RWPE2 (cell line): ENCODE results near the gene CHST11.
A peak's percentile ranks its signal among the peaks of the same experiment; 100 is the strongest.

Experiments
- ATAC-seq: fragments of 200-7000 bp; cut with Tn5 transposase; 3 replicates; pipeline ENCODE4 v1.9.1; 2021; ENCODE audit warnings: low read depth
- DNase-seq: peaks from one replicate; pipeline ENCODE4 v3.0.0-alpha.2; 2020; ENCODE audit warnings: low spot score
- H3K27ac ChIP-seq: fragments of 450-650 bp; 2 replicates; pipeline ENCODE4 v1.5.1; 2017; ENCODE audit warnings: mild to moderate bottlenecking; ENCODE audit not compliant: poor library complexity, severe bottlenecking
- H3K27me3 ChIP-seq: fragments of 250-450 bp; sonication (Bioruptor Pico); 2 replicates; pipeline ENCODE4 v1.5.1; 2021; ENCODE audit warnings: mild to moderate bottlenecking, moderate library complexity; ENCODE audit not compliant: insufficient read depth, poor library complexity, severe bottlenecking
- H3K36me3 ChIP-seq: fragments of 250-450 bp; sonication (Bioruptor Pico); 2 replicates; pipeline ENCODE4 v1.5.1; 2020; ENCODE audit warnings: low read depth, mild to moderate bottlenecking, moderate library complexity
- H3K4me1 ChIP-seq: fragments of 250-450 bp; sonication (Bioruptor Pico); 2 replicates; pipeline ENCODE4 v1.5.1; 2021; ENCODE audit warnings: mild to moderate bottlenecking, moderate library complexity; ENCODE audit not compliant: insufficient read depth, poor library complexity, severe bottlenecking
- H3K4me3 ChIP-seq: fragments of 250-450 bp; sonication (Bioruptor Pico); 2 replicates; pipeline ENCODE4 v1.5.1; 2021; ENCODE audit warnings: mild to moderate bottlenecking, moderate library complexity; ENCODE audit not compliant: severe bottlenecking
- H3K9me3 ChIP-seq: fragments of 250-450 bp; sonication (Bioruptor Pico); 2 replicates; pipeline ENCODE4 v1.5.1; 2021; ENCODE audit warnings: mild to moderate bottlenecking, moderate library complexity; ENCODE audit not compliant: severe bottlenecking
- TF ChIP-seq, protein P1 (sequence below): fragments of 450-650 bp; IDR thresholded peaks from one replicate; pipeline ENCODE4 v1.5.1; 2017; ENCODE audit warnings: mild to moderate bottlenecking, moderate library complexity; ENCODE audit not compliant: poor library complexity, severe bottlenecking

The CHST11 gene

DNA sequence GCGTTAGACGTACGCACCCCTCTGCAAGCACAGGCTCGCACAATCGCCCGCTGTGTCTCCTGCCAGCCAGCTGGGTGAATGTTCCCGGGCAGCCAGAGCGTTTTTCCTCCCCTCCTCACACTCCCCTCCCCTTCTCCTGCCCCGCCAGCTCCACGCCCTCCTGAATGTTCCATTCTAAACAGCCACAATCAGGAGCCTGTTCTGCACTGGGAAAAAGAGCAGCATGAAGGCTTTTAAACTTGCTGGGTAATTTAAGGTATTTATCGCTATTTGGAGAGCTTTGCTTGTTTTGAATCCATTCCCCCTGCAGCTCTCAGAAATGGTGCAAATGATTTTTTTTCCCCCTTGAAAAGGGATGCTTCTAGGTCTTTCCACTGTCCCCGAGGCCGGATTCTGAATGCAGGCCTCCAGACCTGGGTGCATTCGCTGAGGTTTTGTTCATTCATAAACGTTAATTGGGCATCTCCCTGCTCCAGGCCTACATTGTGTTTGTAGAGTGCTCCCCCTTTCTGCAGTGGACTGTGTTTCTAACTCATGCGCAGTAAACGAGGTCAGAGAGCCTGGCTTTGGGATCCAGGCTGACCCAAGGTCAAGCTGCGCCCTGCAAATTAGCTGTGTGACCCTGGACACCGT lies 212.5 kb downstream of the CHST11 start:
- peaks cover 48% of the 10 kb centered on the region for H3K4me1 ChIP-seq
- H3K36me3 ChIP-seq = no peaks in the 10 kb centered on the region
- peak overlapping the region; percentile 60 for H3K27ac ChIP-seq
- H3K4me3 ChIP-seq = no peak overlapping the region
- H3K9me3 ChIP-seq = no peaks in the 10 kb centered on the region
- no peaks in the 10 kb centered on the region for H3K27me3 ChIP-seq
- ATAC-seq = peak; percentile 73
- TF ChIP-seq, protein P1, sequence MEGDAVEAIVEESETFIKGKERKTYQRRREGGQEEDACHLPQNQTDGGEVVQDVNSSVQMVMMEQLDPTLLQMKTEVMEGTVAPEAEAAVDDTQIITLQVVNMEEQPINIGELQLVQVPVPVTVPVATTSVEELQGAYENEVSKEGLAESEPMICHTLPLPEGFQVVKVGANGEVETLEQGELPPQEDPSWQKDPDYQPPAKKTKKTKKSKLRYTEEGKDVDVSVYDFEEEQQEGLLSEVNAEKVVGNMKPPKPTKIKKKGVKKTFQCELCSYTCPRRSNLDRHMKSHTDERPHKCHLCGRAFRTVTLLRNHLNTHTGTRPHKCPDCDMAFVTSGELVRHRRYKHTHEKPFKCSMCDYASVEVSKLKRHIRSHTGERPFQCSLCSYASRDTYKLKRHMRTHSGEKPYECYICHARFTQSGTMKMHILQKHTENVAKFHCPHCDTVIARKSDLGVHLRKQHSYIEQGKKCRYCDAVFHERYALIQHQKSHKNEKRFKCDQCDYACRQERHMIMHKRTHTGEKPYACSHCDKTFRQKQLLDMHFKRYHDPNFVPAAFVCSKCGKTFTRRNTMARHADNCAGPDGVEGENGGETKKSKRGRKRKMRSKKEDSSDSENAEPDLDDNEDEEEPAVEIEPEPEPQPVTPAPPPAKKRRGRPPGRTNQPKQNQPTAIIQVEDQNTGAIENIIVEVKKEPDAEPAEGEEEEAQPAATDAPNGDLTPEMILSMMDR = no peak
- DNase-seq = no peak

DNA sequence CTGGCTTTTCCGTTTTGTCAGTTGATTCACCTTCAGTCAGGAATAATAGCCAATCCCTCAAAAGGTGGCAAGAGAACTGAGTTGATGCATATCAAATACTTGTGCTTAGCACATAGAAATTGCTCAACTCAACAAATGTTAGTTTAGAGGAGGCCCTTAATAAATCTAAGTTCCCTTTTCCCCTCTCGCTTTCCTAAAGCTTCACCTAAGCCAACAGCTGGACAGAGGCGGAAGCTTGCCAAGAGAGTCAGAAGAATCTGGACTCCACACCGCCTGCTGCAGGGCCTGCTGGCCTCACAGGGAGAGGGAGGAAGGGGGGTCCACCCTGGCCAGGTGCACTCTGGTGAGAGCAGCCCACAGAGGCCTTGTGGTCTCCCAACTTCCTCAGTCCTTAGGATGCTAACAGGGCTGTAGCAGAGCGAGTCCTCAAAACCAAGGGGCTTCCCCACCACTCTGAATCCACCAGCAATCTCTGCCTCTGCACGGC lies 213.1 kb downstream of the CHST11 start:
- peaks cover 48% of the 10 kb centered on the region for H3K4me1 ChIP-seq

DNA sequence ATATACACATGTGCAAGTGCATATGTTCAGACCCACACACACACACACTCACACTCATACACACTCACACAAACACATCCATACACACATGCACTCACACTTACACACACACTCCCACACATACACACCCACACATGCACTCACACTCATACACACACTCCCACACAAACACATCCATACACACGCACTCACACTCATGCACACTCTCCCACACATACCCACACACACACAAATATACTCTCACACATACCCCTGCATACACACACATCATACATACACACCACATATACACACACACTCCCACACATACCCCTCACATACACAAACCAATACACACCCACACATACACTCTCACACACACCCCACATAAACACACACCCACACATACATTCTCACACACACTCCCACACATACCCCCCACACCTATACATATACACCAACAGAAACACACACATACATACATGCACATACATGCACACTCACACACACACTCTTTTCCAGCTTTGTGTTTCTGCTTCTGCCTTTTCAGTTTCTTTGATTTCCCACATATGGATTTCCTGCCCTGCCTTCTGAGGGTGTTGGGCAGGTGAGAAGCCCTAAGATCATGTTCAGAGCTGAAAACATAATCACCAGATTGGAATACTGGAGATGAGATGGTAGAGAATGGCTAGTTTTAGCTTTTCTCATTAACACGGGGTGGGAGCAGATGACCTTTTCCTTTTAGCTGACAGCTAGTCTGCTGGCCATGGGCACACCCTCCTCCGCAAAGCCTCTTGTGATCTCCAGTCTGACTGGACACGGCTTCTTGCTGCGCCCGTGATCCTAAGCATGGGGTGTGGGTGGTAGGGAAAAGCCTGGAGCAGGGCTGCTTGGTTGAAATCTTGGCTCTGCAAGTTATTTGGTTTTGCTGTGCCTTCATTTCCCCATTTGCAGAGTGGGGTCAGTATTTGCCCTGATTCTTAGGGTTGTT lies 214.0 kb downstream of the CHST11 start:
- no peak overlapping the region for H3K4me3 ChIP-seq
- H3K27me3 ChIP-seq = no peaks in the 10 kb centered on the region
- TF ChIP-seq, protein P1 = no peak
- H3K27ac ChIP-seq = peak overlapping the region; percentile 60
- no peak for ATAC-seq
- H3K4me1 ChIP-seq = peaks cover 48% of the 10 kb centered on the region
- no peaks in the 10 kb centered on the region for H3K36me3 ChIP-seq
- DNase-seq = no peak
- H3K9me3 ChIP-seq = no peaks in the 10 kb centered on the region

More for the DNA sequence above, 213.1 kb downstream of the CHST11 start:
- Histone ChIP-seq H3K9me3 (no peaks in the 10 kb centered on the region), H3K36me3 (no peaks in the 10 kb centered on the region), H3K27me3 (no peaks in the 10 kb centered on the region), H3K27ac (peak overlapping the region; percentile 60), H3K4me3 (no peak overlapping the region)
- DNase-seq = no peak
- TF ChIP-seq, protein P1 = peak; percentile 3
- ATAC-seq = peak; percentile 35; the same call in 2 of the 3 replicates

DNA sequence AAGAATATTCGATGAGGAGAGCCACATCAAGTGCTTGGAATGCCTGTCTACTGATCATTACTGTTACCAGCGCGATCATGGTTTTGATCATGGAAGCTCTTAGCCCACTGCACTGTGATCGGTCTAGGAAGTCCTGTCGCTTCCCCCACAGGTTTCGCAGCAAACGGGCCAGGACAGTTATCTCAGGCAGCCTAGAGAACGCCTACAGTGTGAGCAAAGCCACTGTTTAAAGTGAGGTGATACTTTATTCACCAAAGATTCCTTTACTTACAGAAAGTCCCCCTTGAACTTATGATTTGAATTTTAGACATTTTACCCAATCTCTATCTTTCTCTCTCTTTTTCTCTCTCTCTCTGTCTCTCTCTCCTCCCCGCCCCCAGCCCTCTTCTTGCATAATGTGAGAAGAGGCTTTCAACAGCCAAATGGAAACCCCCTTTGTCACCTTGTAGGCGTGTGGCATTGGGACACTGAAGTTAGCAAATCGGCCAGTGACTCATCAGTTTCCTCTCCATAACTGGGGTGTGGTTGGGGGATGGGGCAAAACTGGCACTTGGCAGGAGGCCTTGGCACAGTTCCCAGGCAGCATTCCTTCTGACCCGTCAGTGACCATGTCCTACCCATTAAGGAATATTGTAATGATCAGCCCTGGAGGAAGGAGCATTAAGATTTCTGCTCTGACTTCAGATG lies 214.8 kb downstream of the CHST11 start:
- H3K27ac ChIP-seq = peak overlapping the region; percentile 60
- no peaks in the 10 kb centered on the region for H3K36me3 ChIP-seq
- H3K4me1 ChIP-seq = peaks cover 48% of the 10 kb centered on the region
- no peaks in the 10 kb centered on the region for H3K27me3 ChIP-seq
- TF ChIP-seq, protein P1 = no peak
- no peak overlapping the region for H3K4me3 ChIP-seq
- DNase-seq (peak; percentile 93), ATAC-seq (peak; percentile 64)
- no peaks in the 10 kb centered on the region for H3K9me3 ChIP-seq
